NCI-H1930 (cell line): ENCODE data around the gene TRIM39.
"Not testable (repeated sequence)": the region's sequence is repeated elsewhere in the genome, so short reads cannot be mapped to it uniquely, and the experiment has no call there.

Source experiments
- DNase-seq, 2 experiments: peaks; one replicate each; lab custom pipeline; 2025; lab: John Stamatoyannopoulos, UW

The TRIM39 gene

GRCh38 chr6:30326526-30327231 lies at the start of gene TRIM39:
TSS of gene TRIM39 (plus strand) at chr6:30326927. CDS start at chr6:30329318, 2,391 bp downstream.
- DNase-seq, result peak; percentile 75 to 85

GRCh38 chr6:30280988-30281387 lies 45.7 kb upstream of the TRIM39 start:
- not testable (repeated sequence) for DNase-seq

GRCh38 chr6:30282522-30282921 lies 44.2 kb upstream of the TRIM39 start:
- no peak for DNase-seq

- no peak for DNase-seq
These were observed 43.0 kb upstream of the TRIM39 start for GRCh38 chr6:30283761-30284160.

GRCh38 chr6:30287139-30287538 lies 39.6 kb upstream of the TRIM39 start:
- DNase-seq, result no peak

- DNase-seq, result no peak
These were observed 30.9 kb upstream of the TRIM39 start for GRCh38 chr6:30295837-30296236.

- DNase-seq, result no peak
These were observed 22.7 kb upstream of the TRIM39 start for GRCh38 chr6:30304002-30304401.

- no peak for DNase-seq
These were observed 15.6 kb upstream of the TRIM39 start for GRCh38 chr6:30311101-30311500.

GRCh38 chr6:30311671-30312070 lies 15.1 kb upstream of the TRIM39 start:
- DNase-seq, result no peak

- DNase-seq, result no peak
These were observed 14.5 kb upstream of the TRIM39 start for GRCh38 chr6:30312266-30312665.

GRCh38 chr6:30312676-30313321 lies 13.9 kb upstream of the TRIM39 start:
- DNase-seq, result no peak

GRCh38 chr6:30315156-30315555 lies 11.6 kb upstream of the TRIM39 start:
- DNase-seq, result no peak

GRCh38 chr6:30317913-30318589 lies 8.7 kb upstream of the TRIM39 start:
- DNase-seq, result no peak

GRCh38 chr6:30319146-30319835 lies 7.4 kb upstream of the TRIM39 start:
- DNase-seq, result no peak

- DNase-seq, result no peak
These were observed 4.9 kb upstream of the TRIM39 start for GRCh38 chr6:30321692-30322388.

GRCh38 chr6:30322527-30323501 lies 3.9 kb upstream of the TRIM39 start:
- no peak for DNase-seq

GRCh38 chr6:30323806-30324205 lies 2.9 kb upstream of the TRIM39 start:
- no peak for DNase-seq

- peak in 1 of 2 experiments; percentile 14 for DNase-seq
These were observed 1.4 kb upstream of the TRIM39 start for GRCh38 chr6:30325150-30325872.

- peak in 1 of 2 experiments; percentile 75 for DNase-seq
These were observed 728 bp upstream of the TRIM39 start for GRCh38 chr6:30325873-30326525.
